Measurements from ENCODE around the gene GRIK3. TPM values are rescaled to one million over a fixed set of nuclear protein-coding genes. Genes with fewer than 3 reads are reported as not detected.

The GRIK3 gene
- total and polyA plus RNA-seq, 4 donors = 0.03 to 0.08 (median 0.05) TPM; not detected in 1

GRCh38 chr1:36831186-36831810 is 203.0 kb downstream of the GRIK3 start:
- Histone ChIP-seq H3K36me3 (ENCODE audit: control insufficient read depth in 4 of 4, insufficient read depth in 3 of 4, low read depth in 1 of 4, low read length in 3 of 4) (no peaks in the 10 kb centered on the region), H3K4me1 (ENCODE audit: control insufficient read depth in 4 of 4, insufficient read depth in 4 of 4, low read length in 3 of 4) (no peaks in the 10 kb centered on the region), H3K27ac (ENCODE audit: low read depth in 1 of 2, low read length in 2 of 2) (no peak overlapping the region), H3K9ac (ENCODE audit: low read depth in 1 of 2, low read length in 2 of 2) (no peak overlapping the region), H3K4me3 (ENCODE audit: low read depth in 1 of 3, low read length in 3 of 3) (no peak overlapping the region), H3K27me3 (ENCODE audit: control insufficient read depth in 4 of 4, insufficient read depth in 4 of 4, low read length in 3 of 4) (peaks cover 0 to 9% (median 0%) of the 10 kb centered on the region in 4 donors), H3K9me3 (ENCODE audit: control insufficient read depth in 4 of 4, low read length in 3 of 4) (no peaks in the 10 kb centered on the region)
- no peak for TF ChIP-seq FOXA2 (IDR thresholded peaks at IDR 0.05)
- DNase-seq (ENCODE audit: low spot score) = no peak
- 75% methylated on average over 9 of the region's 9 CpGs for WGBS

- Histone ChIP-seq H3K4me1 (ENCODE audit: control insufficient read depth in 4 of 4, insufficient read depth in 4 of 4, low read length in 3 of 4) (no peaks in the 10 kb centered on the region), H3K9me3 (ENCODE audit: control insufficient read depth in 4 of 4, low read length in 3 of 4) (no peaks in the 10 kb centered on the region), H3K36me3 (ENCODE audit: control insufficient read depth in 4 of 4, insufficient read depth in 3 of 4, low read depth in 1 of 4, low read length in 3 of 4) (no peaks in the 10 kb centered on the region), H3K4me3 (ENCODE audit: low read depth in 1 of 3, low read length in 3 of 3) (no peak overlapping the region), H3K27me3 (ENCODE audit: control insufficient read depth in 4 of 4, insufficient read depth in 4 of 4, low read length in 3 of 4) (peaks cover 0 to 11% (median 0%) of the 10 kb centered on the region in 4 donors), H3K9ac (ENCODE audit: low read depth in 1 of 2, low read length in 2 of 2) (no peak overlapping the region), H3K27ac (ENCODE audit: low read depth in 1 of 2, low read length in 2 of 2) (no peak overlapping the region)
- DNase-seq (ENCODE audit: low spot score) = no peak
- TF ChIP-seq CTCF (IDR thresholded peaks at IDR 0.05; ENCODE audit: low read depth, low read length, missing input control) (no peak), SP1 (IDR thresholded peaks at IDR 0.05) (no peak), HNF4A (conservative IDR thresholded peaks at IDR 0.05) (no peak), TAF1 (conservative IDR thresholded peaks at IDR 0.05) (no peak), EGR1 (IDR thresholded peaks at IDR 0.05; ENCODE audit: low read depth in 2 of 2) (no peak), FOXA2 (IDR thresholded peaks at IDR 0.05) (no peak), GABPA (IDR thresholded peaks at IDR 0.05 in 1 of 2, conservative IDR thresholded peaks at IDR 0.05 in 1 of 2) (no peak), JUND (IDR thresholded peaks at IDR 0.05) (no peak), MAX (IDR thresholded peaks at IDR 0.05) (no peak), ZBTB33 (IDR thresholded peaks at IDR 0.05) (no peak), YY1 (IDR thresholded peaks at IDR 0.05) (no peak), NR2F2 (IDR thresholded peaks at IDR 0.05) (no peak), FOXA1 (IDR thresholded peaks at IDR 0.05) (no peak), HNF4G (IDR thresholded peaks at IDR 0.05) (no peak), ATF3 (IDR thresholded peaks at IDR 0.05) (no peak)
- 74% methylated on average over 4 of the region's 4 CpGs for WGBS
Observed at GRCh38 chr1:36829961-36830360, 204.4 kb downstream of the GRIK3 start.

- Histone ChIP-seq H3K4me1 (ENCODE audit: control insufficient read depth in 4 of 4, insufficient read depth in 4 of 4, low read length in 3 of 4) (no peaks in the 10 kb centered on the region), H3K27ac (ENCODE audit: low read depth in 1 of 2, low read length in 2 of 2) (no peak overlapping the region), H3K4me3 (ENCODE audit: low read depth in 1 of 3, low read length in 3 of 3) (no peak overlapping the region), H3K27me3 (ENCODE audit: control insufficient read depth in 4 of 4, insufficient read depth in 4 of 4, low read length in 3 of 4) (peaks cover 0 to 12% (median 0%) of the 10 kb centered on the region in 4 donors), H3K9me3 (ENCODE audit: control insufficient read depth in 4 of 4, low read length in 3 of 4) (no peaks in the 10 kb centered on the region), H3K9ac (ENCODE audit: low read depth in 1 of 2, low read length in 2 of 2) (no peak overlapping the region), H3K36me3 (ENCODE audit: control insufficient read depth in 4 of 4, insufficient read depth in 3 of 4, low read depth in 1 of 4, low read length in 3 of 4) (no peaks in the 10 kb centered on the region)
- WGBS = 73% methylated on average over 6 of the region's 6 CpGs
- DNase-seq (ENCODE audit: low spot score) = no peak
- TF ChIP-seq ATF3 (IDR thresholded peaks at IDR 0.05) = no peak
- TF ChIP-seq FOXA2 (IDR thresholded peaks at IDR 0.05) = no peak
- no peak for TF ChIP-seq HNF4G (IDR thresholded peaks at IDR 0.05)
- TF ChIP-seq GABPA (IDR thresholded peaks at IDR 0.05 in 1 of 2, conservative IDR thresholded peaks at IDR 0.05 in 1 of 2) = no peak
- TF ChIP-seq NR2F2 (IDR thresholded peaks at IDR 0.05) = no peak
- TF ChIP-seq SP1 (IDR thresholded peaks at IDR 0.05) = no peak
- no peak for TF ChIP-seq FOXA1 (IDR thresholded peaks at IDR 0.05)
- no peak for TF ChIP-seq JUND (IDR thresholded peaks at IDR 0.05)
- no peak for TF ChIP-seq HNF4A (conservative IDR thresholded peaks at IDR 0.05)
- TF ChIP-seq YY1 (IDR thresholded peaks at IDR 0.05) = no peak
- no peak for TF ChIP-seq CTCF (IDR thresholded peaks at IDR 0.05; ENCODE audit: low read depth, low read length, missing input control)
- TF ChIP-seq EGR1 (IDR thresholded peaks at IDR 0.05; ENCODE audit: low read depth in 2 of 2) = no peak
- TF ChIP-seq MAX (IDR thresholded peaks at IDR 0.05) = no peak
- TF ChIP-seq TAF1 (conservative IDR thresholded peaks at IDR 0.05) = no peak
- TF ChIP-seq RXRA (IDR thresholded peaks at IDR 0.05) = no peak
Observed at GRCh38 chr1:36829066-36829465, 205.2 kb downstream of the GRIK3 start.

Measured in liver (tissue), 9 donors.